Osteoblast (primary cell): ENCODE measurements around the gene IQGAP3. TPM values are rescaled to one million over a fixed set of nuclear protein-coding genes. Genes with fewer than 3 reads are reported as not detected.

Source experiments
- DNase-seq: peaks from one replicate; pipeline ENCODE4 v3.0.0; 2011; ENCODE audit warnings: low spot score, mixed read lengths; ENCODE audit not compliant: insufficient read length; ENCODE audit errors: missing footprints
- H2AFZ ChIP-seq: 2 replicates; pipeline ENCODE4 v1.6.0; 2011; ENCODE audit warnings: mild to moderate bottlenecking, low read length
- H3K27ac ChIP-seq: 2 replicates; pipeline ENCODE4 v1.5.1; 2011; ENCODE audit warnings: mild to moderate bottlenecking, low read depth, low read length, moderate library complexity
- H3K27me3 ChIP-seq: 2 replicates; pipeline ENCODE4 v1.6.0; 2012; ENCODE audit warnings: mild to moderate bottlenecking, control low read depth, inconsistent platforms, low read length, moderate library complexity; ENCODE audit not compliant: insufficient read depth
- H3K36me3 ChIP-seq: 2 replicates; pipeline ENCODE4 v1.5.1; 2011; ENCODE audit warnings: mild to moderate bottlenecking, low read length, control low read depth, moderate library complexity; ENCODE audit not compliant: insufficient read depth
- H3K4me1 ChIP-seq: 2 replicates; pipeline ENCODE4 v1.5.1; 2011; ENCODE audit warnings: mild to moderate bottlenecking, low read length, control low read depth, moderate library complexity; ENCODE audit not compliant: insufficient read depth
- H3K4me2 ChIP-seq: 2 replicates; pipeline ENCODE4 v1.6.0; 2011; ENCODE audit warnings: mild to moderate bottlenecking, low read length; ENCODE audit not compliant: insufficient read depth
- H3K4me3 ChIP-seq: fragments of 200-600 bp; sonication (generic); 3 replicates; pipeline ENCODE4 v1.5.1; 2012; ENCODE audit warnings: mild to moderate bottlenecking, low read length, inconsistent platforms; ENCODE audit not compliant: insufficient read depth
- H3K79me2 ChIP-seq: 2 replicates; pipeline ENCODE4 v1.6.0; 2012; ENCODE audit warnings: mild to moderate bottlenecking, low read length, control low read depth, inconsistent platforms; ENCODE audit not compliant: insufficient read depth
- H3K9me3 ChIP-seq: 2 replicates; pipeline ENCODE4 v1.5.1; 2011; ENCODE audit warnings: low read depth, low read length, control low read depth
- H4K20me1 ChIP-seq: 2 replicates; pipeline ENCODE4 v1.6.0; 2012; ENCODE audit warnings: mild to moderate bottlenecking, low read length, control low read depth; ENCODE audit not compliant: insufficient read depth
- total RNA-seq: library from RNA; depleted of rRNA; stranded (reverse); fragments of >200 nt; gene quantifications from 2 replicates; pipeline ENCODE4 v1.2.3, GENCODE V29; 2012
- TF ChIP-seq, protein P1 (sequence below): IDR thresholded peaks from 2 replicates; pipeline ENCODE4 v1.5.1; 2011; ENCODE audit warnings: mild to moderate bottlenecking, low read depth, low read length, moderate library complexity; ENCODE audit errors: extremely low read depth

Gene IQGAP3
- total RNA-seq, 1 donor = 2.9 TPM

DNA sequence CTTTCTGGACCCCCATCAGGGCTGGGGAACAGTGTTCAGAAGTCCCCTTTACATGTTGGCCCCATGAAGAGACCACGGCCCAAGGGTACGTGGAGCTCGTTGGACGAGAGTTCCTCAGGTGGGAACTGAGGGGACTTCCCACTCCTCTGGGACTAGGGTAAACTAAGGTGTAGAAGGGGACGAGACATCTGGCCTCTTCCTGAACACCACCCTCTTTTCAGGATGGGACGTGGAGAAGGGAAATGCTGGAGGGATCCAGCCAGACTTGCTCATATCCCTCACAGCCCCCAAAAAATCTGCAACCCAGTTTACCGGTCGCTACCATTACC, 21.3 kb upstream of the IQGAP3 start:
- peaks cover 5% of the 10 kb centered on the region for H4K20me1 ChIP-seq
- H3K9me3 ChIP-seq = no peaks in the 10 kb centered on the region
- no peak overlapping the region for H3K4me3 ChIP-seq
- H2AFZ ChIP-seq = no peak overlapping the region
- H3K4me1 ChIP-seq = peaks cover 13% of the 10 kb centered on the region
- H3K36me3 ChIP-seq = peaks cover 48% of the 10 kb centered on the region
- H3K4me2 ChIP-seq = no peak overlapping the region
- DNase-seq = no peak
- no peaks in the 10 kb centered on the region for H3K27me3 ChIP-seq
- peaks cover 10% of the 10 kb centered on the region for H3K79me2 ChIP-seq
- no peak overlapping the region for H3K27ac ChIP-seq
- TF ChIP-seq, protein P1, sequence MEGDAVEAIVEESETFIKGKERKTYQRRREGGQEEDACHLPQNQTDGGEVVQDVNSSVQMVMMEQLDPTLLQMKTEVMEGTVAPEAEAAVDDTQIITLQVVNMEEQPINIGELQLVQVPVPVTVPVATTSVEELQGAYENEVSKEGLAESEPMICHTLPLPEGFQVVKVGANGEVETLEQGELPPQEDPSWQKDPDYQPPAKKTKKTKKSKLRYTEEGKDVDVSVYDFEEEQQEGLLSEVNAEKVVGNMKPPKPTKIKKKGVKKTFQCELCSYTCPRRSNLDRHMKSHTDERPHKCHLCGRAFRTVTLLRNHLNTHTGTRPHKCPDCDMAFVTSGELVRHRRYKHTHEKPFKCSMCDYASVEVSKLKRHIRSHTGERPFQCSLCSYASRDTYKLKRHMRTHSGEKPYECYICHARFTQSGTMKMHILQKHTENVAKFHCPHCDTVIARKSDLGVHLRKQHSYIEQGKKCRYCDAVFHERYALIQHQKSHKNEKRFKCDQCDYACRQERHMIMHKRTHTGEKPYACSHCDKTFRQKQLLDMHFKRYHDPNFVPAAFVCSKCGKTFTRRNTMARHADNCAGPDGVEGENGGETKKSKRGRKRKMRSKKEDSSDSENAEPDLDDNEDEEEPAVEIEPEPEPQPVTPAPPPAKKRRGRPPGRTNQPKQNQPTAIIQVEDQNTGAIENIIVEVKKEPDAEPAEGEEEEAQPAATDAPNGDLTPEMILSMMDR = no peak

GRCh38 chr1:156592910-156593660, 20.7 kb upstream of the IQGAP3 start:
- no peak for DNase-seq
- Histone ChIP-seq H3K27me3 (no peaks in the 10 kb centered on the region), H2AFZ (no peak overlapping the region), H3K79me2 (peaks cover 6% of the 10 kb centered on the region), H3K4me3 (no peak overlapping the region), H3K4me2 (peak overlapping the region; percentile 99), H4K20me1 (peaks cover 3% of the 10 kb centered on the region), H3K36me3 (peaks cover 43% of the 10 kb centered on the region), H3K9me3 (no peaks in the 10 kb centered on the region), H3K27ac (no peak overlapping the region), H3K4me1 (peaks cover 13% of the 10 kb centered on the region)
- TF ChIP-seq, protein P1 = no peak

DNA sequence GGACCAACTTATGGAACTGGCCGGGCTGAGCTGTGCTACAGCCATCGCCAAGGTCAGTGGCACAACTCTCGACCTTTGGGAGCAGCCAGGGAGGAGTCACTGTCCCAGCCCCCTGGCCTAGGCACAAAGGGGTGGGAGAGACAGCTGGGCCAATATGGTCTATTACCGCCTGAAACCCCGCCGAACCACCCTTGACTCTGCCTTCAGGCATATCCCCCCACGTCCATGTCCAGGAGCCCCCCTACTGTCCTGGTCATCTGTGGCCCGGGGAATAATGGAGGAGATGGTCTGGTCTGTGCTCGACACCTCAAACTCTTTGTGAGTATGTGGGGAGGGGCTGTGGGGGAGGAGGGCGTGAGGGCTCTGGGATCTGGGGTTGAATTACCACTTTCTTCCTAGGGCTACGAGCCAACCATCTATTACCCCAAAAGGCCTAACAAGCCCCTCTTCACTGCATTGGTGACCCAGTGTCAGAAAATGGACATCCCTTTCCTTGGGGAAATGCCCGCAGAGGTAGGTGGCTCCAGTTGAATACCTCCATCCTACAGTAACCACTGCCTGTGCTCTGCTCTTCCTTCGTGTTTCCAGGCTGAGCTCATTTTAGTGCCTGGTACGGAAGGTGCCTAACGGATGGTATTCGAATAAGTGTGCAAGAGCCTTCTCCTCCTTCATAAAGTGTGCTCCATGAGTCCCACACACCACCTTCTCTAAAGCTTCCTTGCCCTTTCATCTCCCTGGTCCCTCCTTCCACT, 20.0 kb upstream of the IQGAP3 start:
- peak overlapping the region; percentile 99 for H3K4me2 ChIP-seq
- H3K4me3 ChIP-seq = peak overlapping the region; percentile 92
- TF ChIP-seq, protein P1 = no peak
- H3K9me3 ChIP-seq = no peaks in the 10 kb centered on the region
- no peak for DNase-seq
- peak overlapping the region; percentile 75 for H3K27ac ChIP-seq
- H3K27me3 ChIP-seq = no peaks in the 10 kb centered on the region
- H3K36me3 ChIP-seq = peaks cover 35% of the 10 kb centered on the region
- peaks cover 3% of the 10 kb centered on the region for H4K20me1 ChIP-seq
- H2AFZ ChIP-seq = peak overlapping the region; percentile 91
- H3K4me1 ChIP-seq = peaks cover 13% of the 10 kb centered on the region
- H3K79me2 ChIP-seq = peaks cover 6% of the 10 kb centered on the region
